ENCODE results near the gene PCDHGB5.
A peak's percentile ranks its signal among the peaks of the same experiment; 100 is the strongest.
"Not testable (repeated sequence)": the region's sequence is repeated elsewhere in the genome, so short reads cannot be mapped to it uniquely, and the experiment has no call there.

Gene PCDHGB5

DNA sequence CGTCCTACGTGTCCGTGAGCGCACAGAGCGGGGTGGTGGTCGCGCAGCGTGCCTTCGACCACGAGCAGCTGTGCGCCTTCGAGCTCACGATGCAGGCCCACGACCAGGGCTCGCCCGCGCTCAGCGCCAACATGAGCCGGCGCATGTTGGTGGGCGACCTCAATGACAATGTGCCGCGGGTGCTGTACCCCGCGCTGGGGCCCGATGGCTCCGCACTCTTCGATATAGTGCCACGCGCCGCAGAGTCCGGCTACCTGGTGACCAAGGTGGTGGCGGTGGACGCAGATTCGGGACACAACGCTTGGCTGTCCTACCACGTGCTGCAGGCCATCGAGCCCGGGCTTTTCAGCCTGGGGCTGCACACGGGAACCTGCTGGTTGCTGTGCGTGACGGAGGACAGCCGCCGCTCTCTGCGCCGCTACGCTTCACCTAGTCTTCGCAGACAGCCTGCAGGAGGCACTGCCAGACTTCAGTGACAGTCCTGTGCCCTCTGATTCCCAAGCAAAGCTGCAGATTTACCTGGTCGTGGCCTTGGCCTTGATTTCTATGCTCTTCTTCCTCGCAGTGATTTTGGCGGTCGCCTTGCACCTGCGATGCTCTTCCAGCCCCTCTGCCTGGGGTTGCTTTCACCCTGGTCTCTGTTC lies 30.2 kb downstream of the PCDHGB5 start:
- H4K20me1 ChIP-seq = no peaks in the 10 kb centered on the region
- H3K9ac ChIP-seq = no peak overlapping the region
- no peak for TF ChIP-seq Cebpa-rat (IDR thresholded peaks at IDR 0.05)
- H3K4me1 ChIP-seq = no peaks in the 10 kb centered on the region
- H3K9me3 ChIP-seq = peaks cover 51% of the 10 kb centered on the region
- no peaks in the 10 kb centered on the region for H3K27me3 ChIP-seq
- H3K4me2 ChIP-seq = no peak overlapping the region
- peaks cover 14% of the 10 kb centered on the region for H3K36me3 ChIP-seq
- no peak overlapping the region for H3K4me3 ChIP-seq
- no peak overlapping the region for H3K27ac ChIP-seq

DNA sequence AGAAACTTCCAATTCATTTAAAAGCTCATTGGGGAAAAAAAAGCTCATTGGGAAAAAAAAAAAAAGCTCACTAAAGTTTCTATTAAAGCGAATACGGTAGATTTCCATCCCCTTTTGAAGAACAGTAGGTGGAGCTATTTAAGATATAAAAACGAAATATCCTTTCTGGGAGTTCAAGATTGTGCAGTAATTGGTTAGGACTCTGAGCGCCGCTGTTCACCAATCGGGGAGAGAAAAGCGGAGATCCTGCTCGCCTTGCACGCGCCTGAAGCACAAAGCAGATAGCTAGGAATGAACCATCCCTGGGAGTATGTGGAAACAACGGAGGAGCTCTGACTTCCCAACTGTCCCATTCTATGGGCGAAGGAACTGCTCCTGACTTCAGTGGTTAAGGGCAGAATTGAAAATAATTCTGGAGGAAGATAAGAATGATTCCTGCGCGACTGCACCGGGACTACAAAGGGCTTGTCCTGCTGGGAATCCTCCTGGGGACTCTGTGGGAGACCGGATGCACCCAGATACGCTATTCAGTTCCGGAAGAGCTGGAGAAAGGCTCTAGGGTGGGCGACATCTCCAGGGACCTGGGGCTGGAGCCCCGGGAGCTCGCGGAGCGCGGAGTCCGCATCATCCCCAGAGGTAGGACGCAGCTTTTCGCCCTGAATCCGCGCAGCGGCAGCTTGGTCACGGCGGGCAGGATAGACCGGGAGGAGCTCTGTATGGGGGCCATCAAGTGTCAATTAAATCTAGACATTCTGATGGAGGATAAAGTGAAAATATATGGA lies 32.8 kb downstream of the PCDHGB5 start, which contains the start of gene PCDHGA12:
Gene PCDHGA12 (plus strand): TSS at position 176 of the 782 bp plus-strand sequence. CDS start 253 bp downstream, at position 429.
- TF ChIP-seq Cebpa-rat (IDR thresholded peaks at IDR 0.05) = no peak
- peaks cover 14% of the 10 kb centered on the region for H3K36me3 ChIP-seq
- H3K9ac ChIP-seq = peak within 1 kb of the TSS; percentile 79
- peak within 1 kb of the TSS; percentile 53 for H3K27ac ChIP-seq
- H3K4me2 ChIP-seq = peak within 1 kb of the TSS; percentile 86
- H3K9me3 ChIP-seq = peaks cover 63% of the 10 kb centered on the region
- H3K4me3 ChIP-seq = peak within 1 kb of the TSS; percentile 74
- no peaks in the 10 kb centered on the region for H3K4me1 ChIP-seq
- H3K27me3 ChIP-seq = no peaks in the 10 kb centered on the region
- no peaks in the 10 kb centered on the region for H4K20me1 ChIP-seq

DNA sequence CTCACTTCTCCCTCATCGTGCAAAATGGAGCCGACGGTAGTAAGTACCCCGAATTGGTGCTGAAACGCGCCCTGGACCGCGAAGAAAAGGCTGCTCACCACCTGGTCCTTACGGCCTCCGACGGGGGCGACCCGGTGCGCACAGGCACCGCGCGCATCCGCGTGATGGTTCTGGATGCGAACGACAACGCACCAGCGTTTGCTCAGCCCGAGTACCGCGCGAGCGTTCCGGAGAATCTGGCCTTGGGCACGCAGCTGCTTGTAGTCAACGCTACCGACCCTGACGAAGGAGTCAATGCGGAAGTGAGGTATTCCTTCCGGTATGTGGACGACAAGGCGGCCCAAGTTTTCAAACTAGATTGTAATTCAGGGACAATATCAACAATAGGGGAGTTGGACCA lies 33.5 kb downstream of the PCDHGB5 start:
- Histone ChIP-seq H3K4me3 (peak overlapping the region; percentile 74), H3K27me3 (no peaks in the 10 kb centered on the region), H3K4me2 (peak overlapping the region; percentile 86), H3K27ac (peak overlapping the region; percentile 53), H3K9ac (peak overlapping the region; percentile 79), H3K4me1 (no peaks in the 10 kb centered on the region), H3K36me3 (peaks cover 14% of the 10 kb centered on the region), H4K20me1 (no peaks in the 10 kb centered on the region), H3K9me3 (peaks cover 63% of the 10 kb centered on the region)
- TF ChIP-seq Cebpa-rat (IDR thresholded peaks at IDR 0.05) = no peak

DNA sequence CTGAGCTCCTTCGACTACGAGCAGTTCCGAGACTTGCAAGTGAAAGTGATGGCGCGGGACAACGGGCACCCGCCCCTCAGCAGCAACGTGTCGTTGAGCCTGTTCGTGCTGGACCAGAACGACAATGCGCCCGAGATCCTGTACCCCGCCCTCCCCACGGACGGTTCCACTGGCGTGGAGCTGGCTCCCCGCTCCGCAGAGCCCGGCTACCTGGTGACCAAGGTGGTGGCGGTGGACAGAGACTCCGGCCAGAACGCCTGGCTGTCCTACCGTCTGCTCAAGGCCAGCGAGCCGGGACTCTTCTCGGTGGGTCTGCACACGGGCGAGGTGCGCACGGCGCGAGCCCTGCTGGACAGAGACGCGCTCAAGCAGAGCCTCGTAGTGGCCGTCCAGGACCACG lies 34.6 kb downstream of the PCDHGB5 start:
- H3K4me2 ChIP-seq, H4K20me1 ChIP-seq, H3K4me1 ChIP-seq, H3K27me3 ChIP-seq, H3K9ac ChIP-seq, H3K27ac ChIP-seq: not testable (repeated sequence)
- peaks cover 10% of the 10 kb centered on the region for H3K36me3 ChIP-seq
- peaks cover 63% of the 10 kb centered on the region for H3K9me3 ChIP-seq
- H3K4me3 ChIP-seq = peak overlapping the region; percentile 74; the same call in 1 of the 2 replicates

DNA sequence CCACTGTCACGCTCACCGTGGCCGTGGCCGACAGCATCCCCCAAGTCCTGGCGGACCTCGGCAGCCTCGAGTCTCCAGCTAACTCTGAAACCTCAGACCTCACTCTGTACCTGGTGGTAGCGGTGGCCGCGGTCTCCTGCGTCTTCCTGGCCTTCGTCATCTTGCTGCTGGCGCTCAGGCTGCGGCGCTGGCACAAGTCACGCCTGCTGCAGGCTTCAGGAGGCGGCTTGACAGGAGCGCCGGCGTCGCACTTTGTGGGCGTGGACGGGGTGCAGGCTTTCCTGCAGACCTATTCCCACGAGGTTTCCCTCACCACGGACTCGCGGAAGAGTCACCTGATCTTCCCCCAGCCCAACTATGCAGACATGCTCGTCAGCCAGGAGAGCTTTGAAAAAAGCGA lies 35.0 kb downstream of the PCDHGB5 start:
- peak overlapping the region; percentile 14; the same call in 1 of the 2 replicates for H3K4me3 ChIP-seq
- not testable (repeated sequence) for H3K27me3 ChIP-seq, H4K20me1 ChIP-seq, H3K9ac ChIP-seq, H3K4me2 ChIP-seq, H3K36me3 ChIP-seq, H3K4me1 ChIP-seq, H3K27ac ChIP-seq
- peaks cover 63% of the 10 kb centered on the region for H3K9me3 ChIP-seq

DNA sequence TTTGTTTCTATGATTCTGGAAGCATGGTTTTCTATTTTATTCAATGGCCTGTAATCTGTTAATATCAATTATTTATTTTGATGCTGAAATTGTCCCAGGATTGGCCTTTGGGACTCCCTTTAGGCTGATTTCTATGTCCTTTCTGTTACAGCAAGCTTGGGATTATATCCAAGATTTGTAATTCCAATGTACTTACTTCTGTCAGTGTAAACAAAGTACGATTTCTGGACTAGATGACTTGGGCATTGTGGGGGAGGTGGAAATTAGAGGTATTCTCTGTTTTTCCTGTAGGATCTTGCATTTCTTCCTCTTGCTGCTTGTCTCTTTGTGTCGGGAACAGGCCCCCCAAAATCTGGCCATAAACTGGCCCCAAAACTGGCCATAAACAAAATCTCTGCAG lies 36.3 kb downstream of the PCDHGB5 start:
- TF ChIP-seq Cebpa-rat (IDR thresholded peaks at IDR 0.05) = no peak
- no peak overlapping the region for H3K27ac ChIP-seq
- H3K4me3 ChIP-seq = no peak overlapping the region
- H4K20me1 ChIP-seq = no peaks in the 10 kb centered on the region
- no peaks in the 10 kb centered on the region for H3K36me3 ChIP-seq
- H3K4me1 ChIP-seq = no peaks in the 10 kb centered on the region
- H3K9ac ChIP-seq = no peak overlapping the region
- H3K9me3 ChIP-seq = peaks cover 60% of the 10 kb centered on the region
- H3K4me2 ChIP-seq = no peak overlapping the region
- H3K27me3 ChIP-seq = no peaks in the 10 kb centered on the region

DNA sequence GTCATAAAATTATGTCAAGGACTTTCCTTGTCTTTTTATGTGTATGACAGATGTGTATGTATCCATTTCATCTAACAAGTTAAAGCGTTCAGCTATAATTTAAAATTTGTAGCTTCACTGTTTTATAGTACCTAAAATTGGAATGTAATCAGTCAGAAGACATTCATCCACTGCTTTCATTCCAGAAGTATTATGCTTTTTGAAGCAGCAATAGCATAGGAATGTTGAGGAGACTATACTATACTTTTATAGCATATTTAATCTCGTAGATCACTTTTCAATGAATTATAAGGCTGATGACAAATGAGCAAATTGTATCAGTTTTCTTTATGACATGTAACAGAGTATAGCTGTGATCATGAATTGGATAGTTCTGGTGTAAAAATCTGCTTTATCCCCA lies 39.5 kb downstream of the PCDHGB5 start:
- no peak overlapping the region for H3K4me2 ChIP-seq
- peaks cover 20% of the 10 kb centered on the region for H3K36me3 ChIP-seq
- H3K9ac ChIP-seq = no peak overlapping the region
- H3K27ac ChIP-seq = no peak overlapping the region
- no peaks in the 10 kb centered on the region for H3K4me1 ChIP-seq
- TF ChIP-seq Cebpa-rat (IDR thresholded peaks at IDR 0.05) = no peak
- H3K4me3 ChIP-seq = no peak overlapping the region
- H3K9me3 ChIP-seq = peaks cover 74% of the 10 kb centered on the region
- H3K27me3 ChIP-seq = no peaks in the 10 kb centered on the region
- no peaks in the 10 kb centered on the region for H4K20me1 ChIP-seq

DNA sequence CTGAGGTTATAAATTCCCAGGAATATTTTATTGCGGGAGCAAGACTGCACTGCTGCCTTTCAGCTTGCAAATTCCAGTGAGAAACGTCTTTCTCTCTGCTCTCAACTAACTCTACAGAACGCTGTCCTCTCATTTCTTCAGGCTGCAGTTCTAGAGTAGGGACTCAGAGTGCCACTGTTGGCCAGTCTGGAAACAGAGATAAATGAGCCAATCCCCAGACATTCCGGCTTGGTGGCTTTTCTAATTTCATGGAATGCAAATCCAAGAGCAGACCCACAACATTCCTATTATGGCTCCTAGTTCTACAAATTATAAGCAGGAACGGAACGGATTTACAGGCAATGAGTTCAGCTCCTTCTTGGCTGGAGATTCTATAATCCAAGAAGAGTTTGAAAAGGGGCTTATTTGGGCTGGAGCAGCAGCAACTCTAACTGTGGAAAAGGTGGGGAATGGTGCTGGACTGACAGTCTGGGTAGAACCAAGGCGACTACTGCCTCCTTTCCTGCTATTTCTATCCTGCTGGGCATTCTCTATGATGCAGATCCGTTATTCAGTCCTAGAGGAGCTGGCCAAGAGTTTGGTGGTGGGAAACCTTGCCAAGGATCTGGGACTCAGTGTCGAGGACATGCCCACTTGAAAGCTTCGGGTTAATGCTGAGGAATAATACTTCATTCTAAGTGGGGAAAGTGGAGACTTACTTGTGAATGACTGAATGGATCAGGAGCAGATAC lies 41.8 kb downstream of the PCDHGB5 start:
- TF ChIP-seq Cebpa-rat (IDR thresholded peaks at IDR 0.05) = no peak
- Histone ChIP-seq H3K9ac (no peak overlapping the region), H3K4me1 (no peaks in the 10 kb centered on the region), H3K4me3 (no peak overlapping the region), H3K9me3 (peaks cover 50% of the 10 kb centered on the region), H3K36me3 (peaks cover 20% of the 10 kb centered on the region), H3K27ac (no peak overlapping the region), H4K20me1 (no peaks in the 10 kb centered on the region), H3K27me3 (no peaks in the 10 kb centered on the region), H3K4me2 (no peak overlapping the region)

DNA sequence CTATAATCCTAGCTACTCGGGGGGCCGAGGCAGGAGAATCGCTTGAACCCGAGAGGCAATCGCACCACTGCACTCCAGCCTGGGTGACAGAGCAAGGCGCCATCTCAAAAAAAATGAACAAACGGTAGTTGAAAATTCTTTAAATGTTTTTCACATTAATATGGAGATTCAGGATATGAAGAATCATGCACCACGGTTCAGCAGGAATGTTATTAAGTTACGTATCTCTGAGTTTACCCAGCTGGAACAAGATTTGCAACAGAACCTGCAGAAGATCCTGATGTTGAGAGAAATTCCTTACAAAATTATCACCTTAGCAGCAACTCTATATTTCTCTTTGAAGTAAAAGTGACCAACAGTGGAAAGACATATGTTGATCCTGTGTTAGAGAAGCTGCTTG lies 42.6 kb downstream of the PCDHGB5 start:
- H3K9me3 ChIP-seq = peaks cover 50% of the 10 kb centered on the region
- H3K27ac ChIP-seq = no peak overlapping the region
- H4K20me1 ChIP-seq = no peaks in the 10 kb centered on the region
- no peak overlapping the region for H3K9ac ChIP-seq
- TF ChIP-seq Cebpa-rat (IDR thresholded peaks at IDR 0.05) = no peak
- H3K36me3 ChIP-seq = peaks cover 20% of the 10 kb centered on the region
- H3K4me3 ChIP-seq = no peak overlapping the region
- no peaks in the 10 kb centered on the region for H3K4me1 ChIP-seq
- no peak overlapping the region for H3K4me2 ChIP-seq
- no peaks in the 10 kb centered on the region for H3K27me3 ChIP-seq
